Mesendoderm (in vitro differentiated cells): ENCODE data around the gene ZCCHC7.

ENCODE experiments used
- DNase-seq: peaks from one replicate; pipeline ENCODE4 v3.0.0; 2013
- H2AK5ac ChIP-seq: 2 replicates; pipeline ENCODE4 v1.6.1; 2013; ENCODE audit warnings: low read length, inconsistent platforms
- H2BK120ac ChIP-seq: 2 replicates; pipeline ENCODE4 v1.6.1; 2013; ENCODE audit warnings: low read depth, mild to moderate bottlenecking, low read length, moderate library complexity, mixed read lengths
- H2BK15ac ChIP-seq: replicated peaks from 2 replicates; pipeline ENCODE4 v1.6.1; 2013; ENCODE audit warnings: low read depth, mild to moderate bottlenecking, moderate library complexity
- H2BK5ac ChIP-seq: 2 replicates; pipeline ENCODE4 v1.6.1; 2013; ENCODE audit warnings: low read length, inconsistent platforms
- H3K18ac ChIP-seq: 2 replicates; pipeline ENCODE4 v1.6.1; 2013; ENCODE audit warnings: mild to moderate bottlenecking, low read length, mixed read lengths
- H3K23ac ChIP-seq: one replicate; pipeline ENCODE4 v1.6.1; 2013; ENCODE audit warnings: low read length
- H3K27ac ChIP-seq: 2 replicates; pipeline ENCODE4 v1.5.1; 2013; ENCODE audit warnings: low read depth, mild to moderate bottlenecking, inconsistent platforms, low read length, moderate library complexity
- H3K27me3 ChIP-seq: 2 replicates; pipeline ENCODE4 v1.6.1; 2013; ENCODE audit warnings: low read length, control low read depth, mild to moderate bottlenecking, inconsistent platforms; ENCODE audit not compliant: insufficient read depth, poor library complexity
- H3K36me3 ChIP-seq: 2 replicates; pipeline ENCODE4 v1.6.1; 2013; ENCODE audit warnings: low read length, inconsistent platforms; ENCODE audit not compliant: control insufficient read depth, insufficient read depth
- H3K4ac ChIP-seq: one replicate; pipeline ENCODE4 v1.6.1; 2013; ENCODE audit warnings: low read depth, mild to moderate bottlenecking, low read length, moderate library complexity
- H3K4me1 ChIP-seq: 2 replicates; pipeline ENCODE4 v1.6.1; 2013; ENCODE audit warnings: low read depth, low read length, inconsistent platforms; ENCODE audit not compliant: control insufficient read depth
- H3K4me2 ChIP-seq: 2 replicates; pipeline ENCODE4 v1.6.1; 2013; ENCODE audit warnings: low read length
- H3K4me3 ChIP-seq: 2 replicates; pipeline ENCODE4 v1.5.1; 2013; ENCODE audit warnings: mild to moderate bottlenecking, low read length
- H3K56ac ChIP-seq: one replicate; pipeline ENCODE4 v1.6.1; 2013; ENCODE audit warnings: low read length
- H3K79me1 ChIP-seq: 2 replicates; pipeline ENCODE4 v1.6.1; 2013; ENCODE audit warnings: low read length, inconsistent platforms
- H3K79me2 ChIP-seq: 2 replicates; pipeline ENCODE4 v1.6.1; 2013; ENCODE audit warnings: mild to moderate bottlenecking, low read length; ENCODE audit not compliant: control insufficient read depth, insufficient read depth
- H3K9ac ChIP-seq: 2 replicates; pipeline ENCODE4 v1.6.1; 2013; ENCODE audit warnings: low read length, inconsistent platforms
- H4K5ac ChIP-seq: one replicate; pipeline ENCODE4 v1.6.1; 2013; ENCODE audit warnings: low read length
- H4K8ac ChIP-seq: one replicate; pipeline ENCODE4 v1.6.1; 2013; ENCODE audit warnings: low read depth, mild to moderate bottlenecking, control low read depth, low read length, moderate library complexity
- WGBS: extraction: QIAGEN DNeasy Blood & Tissue Kit; methylation state at CpG from one replicate; pipeline ENCODE4 v1.1.7; 2013; ENCODE audit warnings: low lambda C conversion rate, missing lambda C conversion rate; ENCODE audit not compliant: insufficient coverage; ENCODE audit errors: extremely low coverage; 5-methylcytosine and 5-hydroxymethylcytosine counted together

ZCCHC7 gene

DNA sequence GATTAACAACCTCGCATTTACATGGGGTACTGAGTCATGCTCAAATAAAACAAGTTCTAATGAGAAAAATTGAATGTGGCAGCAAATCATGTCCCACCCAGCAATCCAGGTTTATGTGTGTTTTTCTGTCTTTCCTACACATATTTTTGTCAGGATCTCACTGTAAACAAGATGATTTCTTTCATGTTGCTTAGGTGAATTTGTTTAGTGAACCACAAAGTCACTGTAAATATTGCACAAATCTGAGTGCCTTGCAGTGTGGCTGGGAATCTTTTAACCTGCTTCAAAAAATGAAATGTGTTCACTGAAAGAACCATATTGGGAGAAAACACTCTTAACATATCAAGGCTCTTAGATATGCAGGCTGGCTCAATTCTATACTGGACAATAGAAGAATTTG is 23.1 kb upstream of the ZCCHC7 start:
- Histone ChIP-seq H4K8ac (no peak overlapping the region), H3K79me2 (no peaks in the 10 kb centered on the region), H3K79me1 (no peaks in the 10 kb centered on the region), H3K4me1 (no peaks in the 10 kb centered on the region), H3K9ac (no peak overlapping the region), H3K27ac (no peak overlapping the region), H3K4me2 (no peak overlapping the region), H3K27me3 (no peaks in the 10 kb centered on the region), H3K4ac (no peak overlapping the region), H3K36me3 (no peaks in the 10 kb centered on the region), H2BK120ac (no peak overlapping the region), H2BK5ac (no peak overlapping the region), H3K23ac (no peak overlapping the region), H3K4me3 (no peak overlapping the region), H3K56ac (no peak overlapping the region), H2AK5ac (no peak overlapping the region), H4K5ac (no peak overlapping the region), H2BK15ac (no peak overlapping the region), H3K18ac (no peak overlapping the region)
- no CpG with 5 or more reads among the region's 1 CpG for WGBS
- DNase-seq, result no peak

DNA sequence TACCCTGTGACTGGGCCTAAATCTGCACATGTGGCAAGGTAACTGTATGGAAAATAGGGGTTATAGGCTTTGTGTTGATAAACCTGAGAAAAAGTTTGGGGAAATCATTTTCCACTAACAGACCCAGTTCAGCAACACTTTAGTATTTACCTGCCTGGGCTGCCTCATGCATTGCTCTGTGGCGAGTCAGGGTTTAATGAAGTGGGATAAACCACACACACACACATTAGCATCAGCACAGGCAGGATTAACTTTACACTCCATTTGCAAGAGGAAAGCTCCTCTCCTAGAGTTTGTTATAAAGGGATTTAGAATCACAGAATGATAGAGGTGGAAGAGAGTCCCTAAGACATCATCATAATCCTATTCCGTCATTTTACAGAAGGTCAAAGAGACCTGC is 20.0 kb upstream of the ZCCHC7 start:
- Histone ChIP-seq H3K18ac (no peak overlapping the region), H2BK5ac (no peak overlapping the region), H3K79me1 (no peaks in the 10 kb centered on the region), H2AK5ac (no peak overlapping the region), H4K5ac (no peak overlapping the region), H3K23ac (no peak overlapping the region), H2BK120ac (no peak overlapping the region), H3K4ac (no peak overlapping the region), H3K79me2 (no peaks in the 10 kb centered on the region), H3K9ac (no peak overlapping the region), H3K36me3 (no peaks in the 10 kb centered on the region), H3K27ac (no peak overlapping the region), H3K56ac (no peak overlapping the region), H3K27me3 (no peaks in the 10 kb centered on the region), H4K8ac (no peak overlapping the region), H3K4me2 (no peak overlapping the region), H3K4me3 (no peak overlapping the region), H2BK15ac (no peak overlapping the region), H3K4me1 (no peaks in the 10 kb centered on the region)
- WGBS, result no CpG with 5 or more reads among the region's 2 CpGs
- DNase-seq, result peak; percentile 46

DNA sequence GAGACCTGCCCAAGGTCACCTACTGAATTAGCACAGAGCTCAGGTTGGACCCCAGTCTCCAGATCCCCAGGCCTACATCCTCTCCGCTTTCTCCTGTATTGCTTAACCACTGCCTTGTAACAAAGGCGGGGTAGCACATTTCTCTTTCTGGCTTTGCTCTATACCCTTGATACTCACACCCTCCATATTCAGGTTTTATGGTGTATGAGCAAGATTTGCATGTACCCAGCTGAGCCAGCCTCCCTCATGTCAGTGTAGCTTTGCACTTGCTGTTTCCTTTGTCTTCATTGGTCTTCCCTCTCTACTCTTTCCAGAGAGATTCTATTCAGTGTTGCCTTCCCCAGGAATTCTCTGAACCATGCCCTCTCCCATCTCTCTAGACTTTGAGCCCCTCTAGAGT is 19.6 kb upstream of the ZCCHC7 start:
- Histone ChIP-seq H3K18ac (no peak overlapping the region), H3K4me2 (no peak overlapping the region), H3K4me3 (no peak overlapping the region), H3K9ac (no peak overlapping the region), H3K4me1 (no peaks in the 10 kb centered on the region), H3K56ac (no peak overlapping the region), H3K4ac (no peak overlapping the region), H3K27ac (no peak overlapping the region), H2AK5ac (no peak overlapping the region), H4K8ac (no peak overlapping the region), H3K36me3 (no peaks in the 10 kb centered on the region), H3K23ac (no peak overlapping the region), H4K5ac (no peak overlapping the region), H2BK5ac (no peak overlapping the region), H3K27me3 (no peaks in the 10 kb centered on the region), H2BK15ac (no peak overlapping the region), H3K79me2 (no peaks in the 10 kb centered on the region), H2BK120ac (no peak overlapping the region), H3K79me1 (no peaks in the 10 kb centered on the region)
- DNase-seq, result no peak
- no CpG with 5 or more reads among the region's 2 CpGs for WGBS

DNA sequence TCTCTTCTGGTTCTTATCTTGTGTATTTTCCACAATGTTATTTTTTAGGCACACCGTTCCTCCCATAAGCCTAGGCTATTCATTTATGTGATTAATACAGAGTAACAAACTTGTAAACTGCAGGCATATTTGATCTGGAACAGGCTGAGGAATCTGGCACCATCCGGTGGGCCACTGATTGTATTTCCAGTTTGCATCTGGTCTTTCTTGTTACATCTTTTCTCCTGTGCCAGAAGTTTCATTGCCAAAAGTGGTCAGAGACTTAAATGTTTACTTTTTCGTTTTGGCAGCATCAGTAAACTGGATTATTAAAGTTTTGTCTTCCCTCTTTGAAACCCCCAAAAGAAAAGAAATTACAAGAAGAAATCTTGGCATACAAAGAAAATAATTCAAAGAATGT is 17.9 kb upstream of the ZCCHC7 start:
- no peak overlapping the region for H3K18ac ChIP-seq
- H2AK5ac ChIP-seq, result no peak overlapping the region
- H4K5ac ChIP-seq, result no peak overlapping the region
- no peaks in the 10 kb centered on the region for H3K79me2 ChIP-seq
- H3K4me2 ChIP-seq, result no peak overlapping the region
- DNase-seq, result no peak
- H3K4me1 ChIP-seq, result no peaks in the 10 kb centered on the region
- no peaks in the 10 kb centered on the region for H3K36me3 ChIP-seq
- no peak overlapping the region for H3K56ac ChIP-seq
- no peak overlapping the region for H3K27ac ChIP-seq
- no peak overlapping the region for H2BK120ac ChIP-seq
- H2BK15ac ChIP-seq, result no peak overlapping the region
- no peak overlapping the region for H3K23ac ChIP-seq
- H4K8ac ChIP-seq, result no peak overlapping the region
- H3K4me3 ChIP-seq, result no peak overlapping the region
- no peak overlapping the region for H3K4ac ChIP-seq
- H3K27me3 ChIP-seq, result no peaks in the 10 kb centered on the region
- no peak overlapping the region for H2BK5ac ChIP-seq
- WGBS, result no CpG with 5 or more reads among the region's 3 CpGs
- no peaks in the 10 kb centered on the region for H3K79me1 ChIP-seq
- no peak overlapping the region for H3K9ac ChIP-seq

DNA sequence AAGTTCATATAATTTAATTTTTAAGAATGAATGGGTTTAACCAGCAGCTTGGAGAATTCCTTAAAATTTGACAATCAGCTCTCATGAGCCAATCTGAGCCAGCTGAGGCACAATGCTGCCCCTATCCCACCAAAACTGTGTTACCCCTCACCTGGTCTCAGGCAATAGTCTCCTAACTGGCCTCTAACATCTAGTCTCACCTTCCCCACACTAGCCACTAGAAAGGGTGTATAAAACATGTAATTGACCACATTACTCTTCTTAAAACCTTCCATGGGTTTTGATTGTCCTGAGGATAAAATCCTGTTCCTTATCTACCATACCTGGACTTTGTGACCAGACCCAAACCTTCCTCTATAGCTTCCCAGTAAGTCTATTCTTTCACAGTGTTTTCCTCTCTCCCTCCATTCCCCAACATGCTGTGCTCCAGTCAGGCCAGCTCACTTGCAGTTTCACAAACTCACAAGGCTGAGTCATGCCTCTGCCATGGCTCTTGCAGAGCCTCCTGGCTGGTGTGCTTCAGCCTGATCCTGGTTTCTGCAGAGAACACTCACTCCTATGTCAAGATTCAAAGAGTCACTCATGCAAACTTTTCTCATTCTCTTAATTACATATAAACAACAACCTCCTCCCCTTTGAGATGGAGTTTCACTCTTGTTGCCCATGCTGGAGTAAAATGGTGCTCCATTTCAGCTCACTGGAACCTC is 16.0 kb upstream of the ZCCHC7 start:
- H2AK5ac ChIP-seq, result no peak overlapping the region
- H3K9ac ChIP-seq, result no peak overlapping the region
- no peak overlapping the region for H3K27ac ChIP-seq
- H3K23ac ChIP-seq, result no peak overlapping the region
- DNase-seq, result peak; percentile 36
- no peak overlapping the region for H2BK15ac ChIP-seq
- H4K5ac ChIP-seq, result no peak overlapping the region
- no peak overlapping the region for H3K4me3 ChIP-seq
- H3K36me3 ChIP-seq, result no peaks in the 10 kb centered on the region
- H2BK5ac ChIP-seq, result no peak overlapping the region
- H2BK120ac ChIP-seq, result no peak overlapping the region
- H3K56ac ChIP-seq, result no peak overlapping the region
- H3K4me2 ChIP-seq, result no peak overlapping the region
- H3K79me1 ChIP-seq, result no peaks in the 10 kb centered on the region
- H3K18ac ChIP-seq, result no peak overlapping the region
- no peaks in the 10 kb centered on the region for H3K27me3 ChIP-seq
- no peaks in the 10 kb centered on the region for H3K4me1 ChIP-seq
- no peak overlapping the region for H4K8ac ChIP-seq
- H3K79me2 ChIP-seq, result no peaks in the 10 kb centered on the region
- no peak overlapping the region for H3K4ac ChIP-seq

DNA sequence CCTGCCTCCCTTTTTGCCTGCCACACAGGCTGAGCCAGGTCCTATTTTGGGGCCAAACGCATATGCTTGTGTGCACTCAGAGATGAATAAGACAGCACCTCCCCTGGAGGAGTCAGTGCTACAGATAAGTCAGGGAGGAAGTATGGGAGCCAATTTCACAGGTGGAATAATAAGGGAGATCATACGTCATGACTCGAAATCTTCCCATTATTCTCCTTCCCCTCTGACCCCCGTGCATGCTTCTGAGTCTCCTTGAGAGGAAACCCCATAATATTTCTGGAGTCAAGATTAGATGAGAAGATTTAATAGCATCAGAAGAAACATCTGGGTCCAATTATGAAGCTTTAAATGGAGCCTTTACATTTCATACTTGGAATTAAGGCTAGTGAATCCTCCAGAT is 15.1 kb upstream of the ZCCHC7 start:
- Histone ChIP-seq H3K9ac (no peak overlapping the region), H2AK5ac (no peak overlapping the region), H3K56ac (no peak overlapping the region), H2BK5ac (no peak overlapping the region), H3K4me2 (no peak overlapping the region), H3K23ac (no peak overlapping the region), H2BK15ac (no peak overlapping the region), H4K5ac (no peak overlapping the region), H3K79me2 (no peaks in the 10 kb centered on the region), H2BK120ac (no peak overlapping the region), H3K27me3 (no peaks in the 10 kb centered on the region), H3K79me1 (no peaks in the 10 kb centered on the region), H3K4me3 (no peak overlapping the region), H3K18ac (no peak overlapping the region), H3K4me1 (no peaks in the 10 kb centered on the region), H3K27ac (no peak overlapping the region), H3K4ac (no peak overlapping the region), H3K36me3 (no peaks in the 10 kb centered on the region), H4K8ac (no peak overlapping the region)
- DNase-seq, result no peak
- WGBS, result no CpG with 5 or more reads among the region's 4 CpGs
